ENCODE data around the gene PDE4D. TPM values are rescaled to one million over a fixed set of nuclear protein-coding genes. Genes with fewer than 3 reads are reported as not detected.
"Not testable (repeated sequence)": the region's sequence is repeated elsewhere in the genome, so short reads cannot be mapped to it uniquely, and the experiment has no call there.

The PDE4D gene
- polyA plus RNA-seq, 1 donor, result 40.4 TPM

- peak; percentile 75 for DNase-seq (ENCODE audit: low read depth)
These were observed 564.7 kb downstream of the PDE4D start for GRCh38 chr5:59328709-59329296.

GRCh38 chr5:59327191-59327980 is 566.1 kb downstream of the PDE4D start:
- no peak for DNase-seq (ENCODE audit: low read depth)

- DNase-seq (ENCODE audit: low read depth), result peak; percentile 65
These were observed 566.9 kb downstream of the PDE4D start for GRCh38 chr5:59326596-59326995.

DNA sequence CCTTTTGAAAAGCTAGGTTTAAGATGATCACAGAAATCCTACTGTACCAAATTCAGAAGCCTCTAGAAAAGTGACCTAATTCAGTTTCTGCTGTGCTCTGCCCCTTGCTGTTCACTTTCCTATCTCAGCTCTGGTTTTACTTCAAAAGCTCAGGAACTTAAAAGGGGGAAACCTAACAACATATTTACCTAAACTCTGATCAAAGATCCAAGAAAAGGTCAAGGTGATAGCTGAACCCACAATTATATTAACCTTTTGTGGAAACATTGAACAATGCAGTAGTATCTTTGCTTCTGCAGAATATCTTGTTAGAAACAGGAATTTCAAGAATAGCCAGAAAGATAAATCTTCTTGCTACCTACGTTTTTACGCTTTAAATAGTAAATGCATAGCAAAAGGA is 568.5 kb downstream of the PDE4D start:
- no peak for DNase-seq (ENCODE audit: low read depth)

- no peak for DNase-seq (ENCODE audit: low read depth)
These were observed 570.6 kb downstream of the PDE4D start for GRCh38 chr5:59322894-59323293.

DNA sequence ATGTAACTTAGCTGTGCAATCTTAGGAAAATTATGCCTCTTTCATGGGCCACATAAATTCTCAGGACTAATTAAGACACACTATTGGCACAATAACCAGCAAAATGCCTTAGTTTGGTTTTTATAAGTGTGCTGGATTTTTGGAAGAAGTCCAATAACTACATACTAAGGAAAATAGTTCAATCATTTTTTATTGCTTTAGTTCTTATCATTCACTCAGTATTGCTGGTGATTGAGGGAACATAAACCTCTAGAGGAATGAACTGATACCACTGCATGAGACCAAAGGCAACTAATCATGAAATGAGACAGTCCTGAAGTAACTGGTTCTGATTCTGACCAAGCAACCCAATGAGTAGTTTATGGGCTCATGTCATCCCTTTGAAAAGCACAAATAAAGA is 571.5 kb downstream of the PDE4D start:
- DNase-seq (ENCODE audit: low read depth), result no peak

DNA sequence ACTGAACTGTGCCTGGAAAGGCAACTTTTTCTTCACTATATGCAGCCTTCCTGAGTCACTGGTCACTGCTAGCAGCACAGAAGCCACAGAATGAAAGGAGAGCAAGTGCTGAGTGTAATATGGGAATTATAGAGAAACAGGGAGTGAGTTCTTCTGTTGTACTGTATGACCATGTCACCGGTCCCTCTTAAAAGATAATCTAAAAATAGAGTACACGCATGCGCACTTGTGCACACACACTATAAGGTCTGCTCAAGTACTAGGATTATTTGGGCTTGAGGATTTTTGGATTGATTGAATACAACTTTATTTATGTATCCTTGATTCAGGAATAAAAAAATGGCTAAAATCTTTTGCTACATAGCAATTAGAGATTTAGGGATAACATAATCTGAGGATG is 571.9 kb downstream of the PDE4D start:
- no peak for DNase-seq (ENCODE audit: low read depth)

DNA sequence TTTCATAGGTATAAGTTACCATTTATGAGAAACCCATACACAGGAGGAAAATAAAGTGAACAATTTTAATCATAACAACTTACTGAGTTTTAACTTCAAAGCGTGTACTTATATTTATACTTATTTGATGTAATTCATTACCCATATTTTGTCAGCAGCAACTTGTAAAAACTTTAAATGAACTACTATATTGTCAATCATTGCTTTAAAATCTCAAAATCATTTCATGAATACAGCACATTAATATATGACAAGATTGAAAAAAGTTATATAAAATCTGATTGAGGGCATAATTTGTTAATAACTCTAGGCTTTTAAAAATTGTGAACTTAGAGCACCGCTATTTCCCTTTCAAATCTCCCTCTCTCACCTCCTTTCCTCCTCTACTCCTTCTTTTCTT is 573.1 kb downstream of the PDE4D start:
- DNase-seq (ENCODE audit: low read depth), result no peak

GRCh38 chr5:59319250-59319649 is 574.3 kb downstream of the PDE4D start:
- no peak for DNase-seq (ENCODE audit: low read depth)

GRCh38 chr5:59317774-59318205 is 575.7 kb downstream of the PDE4D start:
- DNase-seq (ENCODE audit: low read depth), result no peak

- peak; percentile 77 for DNase-seq (ENCODE audit: low read depth)
These were observed 576.3 kb downstream of the PDE4D start for GRCh38 chr5:59317023-59317773.

GRCh38 chr5:59312223-59312622 is 581.3 kb downstream of the PDE4D start:
- no peak for DNase-seq (ENCODE audit: low read depth)

DNA sequence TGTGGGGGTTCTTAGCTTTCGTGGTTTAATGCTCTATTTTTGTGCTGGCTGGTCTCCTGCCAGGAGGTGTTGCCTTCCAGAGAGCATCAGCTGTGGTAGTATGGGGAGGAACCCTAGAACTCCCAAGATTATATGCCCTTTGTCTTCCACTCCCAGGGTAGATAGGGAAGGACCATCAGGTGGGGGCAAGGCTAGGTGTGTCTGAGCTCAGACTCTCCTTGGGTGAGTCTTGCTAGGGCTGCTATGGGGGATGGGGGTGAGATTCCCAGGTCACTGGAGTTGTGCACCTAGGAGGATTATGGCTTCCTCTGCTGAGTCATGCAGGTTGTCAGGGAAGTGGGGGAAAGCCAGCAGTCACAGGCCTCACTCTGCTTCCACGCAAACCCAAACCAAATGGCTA is 584.8 kb downstream of the PDE4D start:
- DNase-seq (ENCODE audit: low read depth), result not testable (repeated sequence)

- not testable (repeated sequence) for DNase-seq (ENCODE audit: low read depth)
These were observed 590.2 kb downstream of the PDE4D start for GRCh38 chr5:59303289-59303716.

DNA sequence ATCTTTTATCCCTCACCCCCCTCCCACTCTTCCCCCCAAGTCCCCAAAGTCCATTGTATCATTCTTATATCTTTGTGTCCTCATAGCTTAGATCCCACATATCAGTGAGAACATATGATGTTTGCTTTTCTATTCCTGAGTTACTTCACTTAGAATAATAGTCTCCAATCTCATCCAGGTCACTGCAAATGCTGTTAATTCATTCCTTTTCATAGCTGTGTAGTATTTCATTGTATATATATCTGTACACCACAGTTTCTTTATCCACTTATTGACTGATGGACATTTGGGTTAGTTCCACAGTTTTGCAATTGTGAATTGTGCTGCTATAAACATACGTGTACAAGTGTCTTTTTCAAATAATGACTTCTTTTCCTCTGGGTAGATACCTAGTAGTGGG is 591.0 kb downstream of the PDE4D start:
- DNase-seq (ENCODE audit: low read depth), result not testable (repeated sequence)

DNA sequence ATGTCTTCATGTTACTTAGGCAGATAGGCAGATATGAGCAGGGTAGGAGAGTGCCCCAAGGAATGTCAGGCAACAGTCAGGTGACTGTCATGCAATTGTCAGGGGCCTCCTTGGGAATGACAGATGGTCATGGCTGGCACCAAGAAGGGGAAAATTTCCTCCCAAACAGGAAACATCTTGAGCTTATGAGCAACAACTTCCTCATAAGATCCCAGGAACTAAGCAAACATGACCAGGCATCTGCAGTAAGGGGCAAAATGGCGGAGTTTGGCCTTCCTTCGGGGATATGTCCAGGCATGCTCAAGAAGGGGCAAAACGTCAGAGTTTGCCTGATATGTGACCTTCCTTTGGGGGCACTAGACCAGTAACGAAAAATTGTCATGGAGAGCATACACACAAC is 591.8 kb downstream of the PDE4D start:
- DNase-seq (ENCODE audit: low read depth), result no peak

- no peak for DNase-seq (ENCODE audit: low read depth)
These were observed 592.6 kb downstream of the PDE4D start for GRCh38 chr5:59300930-59301329.

DNA sequence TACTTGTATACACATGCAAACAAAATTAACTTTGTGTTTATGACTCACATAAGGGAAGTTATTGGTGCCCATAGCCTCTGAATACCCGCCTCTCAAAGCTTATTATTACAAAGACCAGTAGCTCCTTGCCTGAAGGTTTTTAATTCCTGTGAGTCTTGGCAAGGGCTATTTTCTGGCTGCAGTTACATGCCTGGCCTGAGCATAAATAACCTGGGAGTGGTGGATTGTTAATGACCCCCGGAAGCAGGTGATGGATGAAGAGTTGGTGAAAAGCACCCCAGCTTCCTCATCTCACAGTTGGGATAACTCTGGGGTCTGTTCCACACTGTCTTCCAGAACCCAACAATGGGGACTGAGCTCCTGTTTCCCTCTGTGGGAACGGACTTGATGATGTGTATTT is 594.5 kb downstream of the PDE4D start:
- no peak for DNase-seq (ENCODE audit: low read depth)

DNA sequence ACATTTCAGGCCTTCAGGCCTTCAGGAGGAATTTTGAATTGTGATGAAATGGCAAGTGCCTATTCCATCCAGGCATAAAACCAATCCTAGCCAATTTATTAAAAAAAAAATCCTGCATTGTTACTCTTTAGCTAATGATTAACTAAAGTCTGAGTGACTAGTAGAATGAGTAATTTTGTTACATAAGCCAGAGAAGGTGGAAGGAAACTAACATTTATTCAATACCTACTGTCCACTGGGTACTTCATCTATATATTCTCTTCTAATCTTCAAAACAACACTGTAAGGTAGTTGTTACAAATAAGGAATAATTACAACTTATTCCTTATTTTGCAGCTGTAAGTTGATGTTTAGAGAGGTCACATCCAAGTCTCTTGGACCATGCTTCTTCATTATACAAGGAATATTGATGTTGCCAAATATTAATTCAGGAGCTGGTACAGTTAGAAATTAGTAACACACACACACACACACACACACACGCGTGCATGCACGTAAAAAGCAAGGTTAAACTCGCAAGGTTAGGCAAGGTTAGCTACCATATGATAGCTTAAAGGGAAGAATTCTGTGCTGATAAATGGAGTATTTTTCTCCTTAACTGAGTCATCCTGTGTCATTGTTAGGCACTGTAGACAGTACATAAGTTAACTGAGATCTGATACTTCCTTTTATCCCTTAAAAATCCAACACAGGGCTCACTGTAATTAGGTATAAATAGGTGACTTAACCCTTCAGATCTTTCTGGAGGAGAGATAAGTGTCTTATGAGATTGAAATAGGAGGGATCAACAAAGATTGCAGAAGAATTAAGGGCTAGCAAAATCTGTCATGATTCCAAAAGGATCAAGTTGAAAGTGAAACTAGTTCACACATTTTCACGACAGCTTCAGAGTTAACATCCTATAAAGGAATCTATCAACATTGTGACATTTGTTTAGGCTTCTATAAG is 596.9 kb downstream of the PDE4D start:
- no peak for DNase-seq (ENCODE audit: low read depth)

DNA sequence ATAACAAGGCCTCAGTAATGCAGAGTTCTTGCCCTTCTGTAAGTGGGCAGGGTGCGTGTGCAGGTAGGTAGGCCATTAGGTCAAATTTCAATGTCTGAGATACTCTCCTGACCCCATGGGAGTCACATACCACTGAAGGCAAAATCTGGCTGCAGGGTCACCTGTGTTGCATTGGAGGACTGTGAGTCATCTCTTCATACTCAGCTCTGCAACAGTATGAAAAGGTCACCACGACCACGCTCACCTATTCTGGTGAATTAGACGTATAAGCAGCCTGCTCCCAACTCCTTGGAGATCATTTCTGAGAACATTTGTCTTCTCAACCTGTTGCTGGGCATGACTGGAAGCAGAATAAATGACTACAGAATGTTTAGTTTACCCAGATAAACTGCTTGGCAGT is 599.8 kb downstream of the PDE4D start:
- no peak for DNase-seq (ENCODE audit: low read depth)

- no peak for DNase-seq (ENCODE audit: low read depth)
These were observed 601.6 kb downstream of the PDE4D start for GRCh38 chr5:59291941-59292340.

DNA sequence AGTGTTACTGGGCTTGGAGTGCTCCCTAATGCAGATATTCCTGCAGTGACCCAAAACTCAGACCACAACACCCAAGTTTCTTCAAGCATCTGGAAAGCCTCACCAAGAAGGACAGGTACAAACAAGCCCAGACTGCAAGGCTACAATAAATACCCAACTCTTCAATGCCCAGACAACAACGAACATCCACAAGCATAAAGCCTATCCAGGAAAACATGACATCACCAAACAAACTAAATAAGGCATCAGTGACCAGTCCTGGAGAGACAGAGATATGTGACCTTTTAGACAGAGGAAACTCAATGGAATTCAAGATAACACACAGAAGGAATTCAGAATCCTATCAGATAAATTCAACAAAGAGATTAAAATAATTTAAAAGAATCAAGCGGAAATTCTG is 605.6 kb downstream of the PDE4D start:
- DNase-seq (ENCODE audit: low read depth), result no peak

Measured in forelimb muscle (tissue), 1 donor.